CD4-positive, alpha-beta memory T cell (primary cell): ENCODE measurements around the gene KIRREL3. TPM values are rescaled to one million over a fixed set of nuclear protein-coding genes. Genes with fewer than 3 reads are reported as not detected.

Experiments used
- CTCF ChIA-PET: fragments of 350-600 bp; sonication (Branson Sonifier 250); formaldehyde crosslinking; loops from one replicate; lab custom pipeline; 2021; ENCODE audit warnings: inconsistent platforms; ENCODE audit not compliant: partially characterized antibody; lab: Charles Lee
- POLR2A ChIA-PET: fragments of 350-600 bp; sonication (Branson Sonifier 250); formaldehyde crosslinking; loops from one replicate; lab custom pipeline; 2021; ENCODE audit not compliant: partially characterized antibody; lab: Charles Lee
- DNase-seq, 5 donors: peaks; one replicate each; pipeline versions ENCODE4 v3.0.0 to v3.0.0-alpha.2; 2020 to 2022; ENCODE audit warnings: mixed read lengths in 1 of 5
- H3K27ac ChIP-seq: one replicate; pipeline ENCODE4 v1.7.0; 2013; ENCODE audit warnings: low read depth, low read length
- H3K27me3 ChIP-seq: 2 replicates; pipeline ENCODE4 v1.7.0; 2013; ENCODE audit warnings: mild to moderate bottlenecking, low read length, moderate library complexity; ENCODE audit not compliant: insufficient read depth
- H3K36me3 ChIP-seq: 2 replicates; pipeline ENCODE4 v1.7.0; 2013; ENCODE audit warnings: mild to moderate bottlenecking, low read length, moderate library complexity; ENCODE audit not compliant: insufficient read depth
- H3K4me1 ChIP-seq: 2 replicates; pipeline ENCODE4 v1.7.0; 2013; ENCODE audit warnings: mild to moderate bottlenecking, low read length, moderate library complexity; ENCODE audit not compliant: insufficient read depth
- H3K4me3 ChIP-seq, 2 donors: one replicate each; pipeline ENCODE4 v1.7.0; 2013; ENCODE audit warnings: low read length in 2 of 2, mild to moderate bottlenecking in 1 of 2
- H3K9me3 ChIP-seq, 2 donors: one replicate each; pipeline ENCODE4 v1.7.0; 2013; ENCODE audit warnings: low read length in 2 of 2, control low read depth in 1 of 2; ENCODE audit not compliant: control insufficient read depth in 1 of 2
- H3K27ac Mint-ChIP-seq, 7 donors: one replicate each; pipeline ENCODE4 v1.8.0; 2020 to 2021; ENCODE audit warnings: mixed read lengths in 7 of 7, mild to moderate bottlenecking in 6 of 7, inconsistent platforms in 3 of 7, moderate library complexity in 3 of 7
- H3K27me3 Mint-ChIP-seq, 2 donors: one replicate each; pipeline ENCODE4 v1.8.0; 2020 to 2021; ENCODE audit warnings: mixed read lengths in 2 of 2
- H3K36me3 Mint-ChIP-seq, 2 donors: one replicate each; pipeline ENCODE4 v1.8.0; 2020 to 2021; ENCODE audit warnings: mixed read lengths in 2 of 2, inconsistent platforms in 1 of 2, mild to moderate bottlenecking in 1 of 2
- H3K4me1 Mint-ChIP-seq, 4 donors: one replicate each; pipeline ENCODE4 v1.8.0; 2020 to 2021; ENCODE audit warnings: mixed read lengths in 4 of 4, mild to moderate bottlenecking in 1 of 4
- H3K4me3 Mint-ChIP-seq, 8 donors: one replicate each; pipeline ENCODE4 v1.8.0; 2020 to 2021; ENCODE audit warnings: mixed read lengths in 8 of 8, mild to moderate bottlenecking in 7 of 8, moderate library complexity in 6 of 8, inconsistent platforms in 3 of 8
- H3K9me3 Mint-ChIP-seq, 8 donors: one replicate each; pipeline ENCODE4 v1.8.0; 2020 to 2021; ENCODE audit warnings: mixed read lengths in 8 of 8, mild to moderate bottlenecking in 5 of 8, inconsistent platforms in 3 of 8, moderate library complexity in 1 of 8
- intact Hi-C: fragments of 100-400 bp; cut with micrococcal nuclease; formaldehyde crosslinking; loops from one replicate; pipeline ENCODE4 v1.15.1; 2023
- polyA plus RNA-seq, 2 donors: library from polyadenylated mRNA; unstranded; fragments of 300-500 nt; fragmentation: Illumina TruSeq; gene quantifications; one replicate each; pipeline ENCODE4 v1.2.3, GENCODE V29; 2021
- total RNA-seq, 2 experiments: library from RNA; stranded (reverse); gene quantifications; one replicate each; pipeline ENCODE4 v1.2.3, GENCODE V29; 2021

The KIRREL3 gene
- total and polyA plus RNA-seq, 4 experiments from 2014 or later = not detected

- intact Hi-C loops = no loop called here
- H3K27me3 ChIP-seq = no peaks in the 10 kb centered on the region
- H3K27me3 Mint-ChIP-seq = peaks cover 0 to 2% of the 10 kb centered on the region in 2 donors
- no peaks in the 10 kb centered on the region for H3K9me3 ChIP-seq
- no peak overlapping the region for H3K27ac ChIP-seq
- no peaks in the 10 kb centered on the region for H3K4me1 Mint-ChIP-seq
- ChIA-PET POLR2A (no interaction called here), CTCF (interaction anchor here (1.1 to 11.2 kb wide), 3 partner anchors 14 to 167 kb away, joined by 4 to 263 read pairs (median 4); no protein-coding TSS in a partner anchor)
- no peak overlapping the region for H3K4me3 Mint-ChIP-seq
- H3K9me3 Mint-ChIP-seq = no peaks in the 10 kb centered on the region
- no peak overlapping the region for H3K27ac Mint-ChIP-seq
- no peaks in the 10 kb centered on the region for H3K36me3 Mint-ChIP-seq
- H3K36me3 ChIP-seq = no peaks in the 10 kb centered on the region
- H3K4me1 ChIP-seq = no peaks in the 10 kb centered on the region
- no peak for DNase-seq
- no peak overlapping the region for H3K4me3 ChIP-seq
Observed at GRCh38 chr11:126485986-126486635, 514.5 kb downstream of the KIRREL3 start.

GRCh38 chr11:126485021-126485792, 515.4 kb downstream of the KIRREL3 start:
- Mint-ChIP-seq H3K4me3 (no peak overlapping the region), H3K27ac (peak overlapping the region in 1 of 7 donors; percentile 36), H3K4me1 (peaks cover 4 to 6% (median 6%) of the 10 kb centered on the region in 4 donors), H3K36me3 (no peaks in the 10 kb centered on the region), H3K9me3 (no peaks in the 10 kb centered on the region), H3K27me3 (peaks cover 0 to 2% of the 10 kb centered on the region in 2 donors)
- no peak overlapping the region for H3K27ac ChIP-seq
- CTCF ChIA-PET = interaction anchor here (0.8 to 11.2 kb wide), 5 partner anchors 13 to 174 kb away, joined by 3 to 263 read pairs (median 4); no protein-coding TSS in a partner anchor
- H3K36me3 ChIP-seq = no peaks in the 10 kb centered on the region
- H3K4me3 ChIP-seq = no peak overlapping the region
- H3K4me1 ChIP-seq = peaks cover 3% of the 10 kb centered on the region
- intact Hi-C loops = no loop called here
- no peaks in the 10 kb centered on the region for H3K9me3 ChIP-seq
- no peaks in the 10 kb centered on the region for H3K27me3 ChIP-seq
- POLR2A ChIA-PET = interaction anchor here (0.9 kb wide), 1 partner anchor 274 kb away, joined by 4 read pairs; the partner anchor contains the start of genes FAM118B and RPUSD4
- no peak for DNase-seq

- Mint-ChIP-seq H3K36me3 (no peaks in the 10 kb centered on the region), H3K4me1 (peaks cover 7 to 11% (median 9%) of the 10 kb centered on the region in 4 donors), H3K27me3 (peaks cover 0 to 1% of the 10 kb centered on the region in 2 donors), H3K4me3 (no peak overlapping the region), H3K27ac (peak overlapping the region in 1 of 7 donors; percentile 38), H3K9me3 (no peaks in the 10 kb centered on the region)
- Histone ChIP-seq H3K27ac (no peak overlapping the region), H3K36me3 (no peaks in the 10 kb centered on the region), H3K4me3 (no peak overlapping the region), H3K27me3 (no peaks in the 10 kb centered on the region), H3K4me1 (peaks cover 3% of the 10 kb centered on the region), H3K9me3 (no peaks in the 10 kb centered on the region)
- ChIA-PET POLR2A (no interaction called here), CTCF (interaction anchor here (0.8 to 11.2 kb wide), 3 partner anchors 21 to 173 kb away, joined by 3 to 263 read pairs (median 5); no protein-coding TSS in a partner anchor)
- DNase-seq = no peak
- intact Hi-C loops = no loop called here
Observed at GRCh38 chr11:126484266-126484665, 516.3 kb downstream of the KIRREL3 start.

DNA sequence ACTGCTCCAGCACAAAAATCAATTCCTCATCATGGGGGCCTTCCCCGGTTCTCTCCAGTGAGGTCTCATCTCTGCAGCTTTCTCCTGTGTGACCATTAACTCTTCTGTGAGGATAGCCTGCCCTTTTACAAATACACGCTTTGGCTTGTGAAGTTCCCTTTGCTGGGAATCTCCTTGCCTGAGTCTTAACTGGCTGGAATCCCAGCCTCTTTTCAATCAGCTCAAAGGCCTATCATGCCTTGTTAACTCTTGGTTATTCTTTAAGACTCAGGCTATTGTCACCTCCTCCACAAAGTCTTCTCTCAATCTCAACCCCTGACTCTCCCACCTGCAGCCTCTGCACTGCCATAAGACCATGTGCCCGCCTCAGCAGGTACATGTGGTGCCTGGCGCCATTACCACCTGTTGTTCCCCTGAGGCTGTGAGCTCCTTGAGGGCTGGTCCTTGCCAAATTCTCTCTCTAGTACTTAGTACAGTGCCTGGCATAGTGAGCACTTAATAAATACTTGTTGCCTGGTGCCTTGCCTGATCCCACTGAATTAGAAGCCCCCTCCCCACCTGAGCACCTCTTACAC, 516.9 kb downstream of the KIRREL3 start:
- Histone ChIP-seq H3K4me1 (peaks cover 3% of the 10 kb centered on the region), H3K9me3 (no peaks in the 10 kb centered on the region), H3K27me3 (no peaks in the 10 kb centered on the region), H3K4me3 (no peak overlapping the region), H3K36me3 (no peaks in the 10 kb centered on the region), H3K27ac (no peak overlapping the region)
- Mint-ChIP-seq H3K27me3 (no peaks in the 10 kb centered on the region), H3K4me3 (no peak overlapping the region), H3K9me3 (no peaks in the 10 kb centered on the region), H3K36me3 (no peaks in the 10 kb centered on the region), H3K27ac (peak overlapping the region in 1 of 7 donors; percentile 38), H3K4me1 (peaks cover 7 to 12% (median 9%) of the 10 kb centered on the region in 4 donors)
- ChIA-PET CTCF (interaction anchor here (0.8 to 11.2 kb wide), 4 partner anchors 20 to 173 kb away, joined by 3 to 263 read pairs (median 39); no protein-coding TSS in a partner anchor), POLR2A (no interaction called here)
- no peak for DNase-seq
- intact Hi-C loops = no loop called here

DNA sequence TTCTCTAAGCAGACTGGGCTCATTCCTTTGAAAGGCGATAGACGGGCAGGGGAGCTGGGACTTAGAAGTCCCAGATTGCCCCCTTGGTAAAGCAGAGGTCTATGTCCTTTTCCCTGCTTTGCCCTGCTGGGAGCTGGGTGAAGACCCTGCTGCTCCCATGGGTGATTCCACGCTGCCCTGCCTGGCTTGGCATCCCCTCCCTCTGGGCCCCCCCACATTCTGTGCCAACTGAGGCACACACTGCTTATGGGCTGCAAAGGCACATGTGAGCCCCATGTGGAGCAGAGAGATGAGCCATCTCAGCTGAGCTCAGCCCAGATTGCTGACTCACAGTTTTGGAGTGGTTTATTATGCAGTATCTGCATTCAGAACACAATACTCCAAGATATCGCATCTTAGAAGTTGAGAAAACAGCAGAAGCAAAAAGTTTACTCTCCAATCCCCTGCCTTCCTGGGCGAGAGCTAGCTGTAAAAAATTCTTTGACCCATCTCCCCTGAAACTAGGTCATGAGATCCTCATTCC, 517.9 kb downstream of the KIRREL3 start:
- Histone ChIP-seq H3K27me3 (no peaks in the 10 kb centered on the region), H3K27ac (no peak overlapping the region), H3K4me1 (peaks cover 3% of the 10 kb centered on the region), H3K36me3 (no peaks in the 10 kb centered on the region), H3K9me3 (no peaks in the 10 kb centered on the region), H3K4me3 (no peak overlapping the region)
- DNase-seq = no peak
- Mint-ChIP-seq H3K27me3 (no peaks in the 10 kb centered on the region), H3K4me3 (no peak overlapping the region), H3K27ac (peak overlapping the region in 1 of 7 donors; percentile 21), H3K4me1 (peaks cover 13 to 21% (median 14%) of the 10 kb centered on the region in 4 donors), H3K36me3 (no peaks in the 10 kb centered on the region), H3K9me3 (no peaks in the 10 kb centered on the region)
- ChIA-PET CTCF (interaction anchor here (0.8 to 11.2 kb wide), 4 partner anchors 19 to 171 kb away, joined by 3 to 263 read pairs (median 38); no protein-coding TSS in a partner anchor), POLR2A (interaction anchor here (0.6 kb wide), 1 partner anchor 140 kb away, joined by 3 read pairs; no protein-coding TSS in a partner anchor)
- intact Hi-C loops = no loop called here

GRCh38 chr11:126481303-126481680, 519.3 kb downstream of the KIRREL3 start:
- H3K27me3 ChIP-seq = no peaks in the 10 kb centered on the region
- no peak for DNase-seq
- H3K4me3 Mint-ChIP-seq = no peak overlapping the region
- no peaks in the 10 kb centered on the region for H3K9me3 ChIP-seq
- peaks cover 13 to 21% (median 16%) of the 10 kb centered on the region in 4 donors for H3K4me1 Mint-ChIP-seq
- H3K4me3 ChIP-seq = no peak overlapping the region
- intact Hi-C loops = no loop called here
- ChIA-PET CTCF (interaction anchor here (0.8 to 11.2 kb wide), 39 partner anchors 8 to 594 kb away, joined by 3 to 263 read pairs (median 5); partner anchors contain the start of genes FOXRED1, HYLS1 and SRPRA), POLR2A (interaction anchor here (1.1 to 1.3 kb wide), 3 partner anchors 41 to 213 kb away, joined by 3 to 8 read pairs (median 3); no protein-coding TSS in a partner anchor)
- H3K36me3 ChIP-seq = no peaks in the 10 kb centered on the region
- peaks cover 3% of the 10 kb centered on the region for H3K4me1 ChIP-seq
- H3K36me3 Mint-ChIP-seq = no peaks in the 10 kb centered on the region
- H3K9me3 Mint-ChIP-seq = no peaks in the 10 kb centered on the region
- no peak overlapping the region for H3K27ac Mint-ChIP-seq
- no peak overlapping the region for H3K27ac ChIP-seq
- H3K27me3 Mint-ChIP-seq = no peaks in the 10 kb centered on the region
